Stimulated activated CD8-positive, alpha-beta memory T cell treated with anti-CD3 and anti-CD28 coated beads, Interleukin-12 subunit alpha, Interleukin-12 subunit beta, amount 100 ng/mL, for 24 hours (primary cell): ENCODE results near the gene MBTPS2.
"Not testable (repeated sequence)": the region's sequence is repeated elsewhere in the genome, so short reads cannot be mapped to it uniquely, and the experiment has no call there.

Experiments used
- DNase-seq: peaks from one replicate; pipeline ENCODE4 v3.0.0-alpha.2; 2020; ENCODE audit errors: extremely low read depth

MBTPS2 gene

DNA sequence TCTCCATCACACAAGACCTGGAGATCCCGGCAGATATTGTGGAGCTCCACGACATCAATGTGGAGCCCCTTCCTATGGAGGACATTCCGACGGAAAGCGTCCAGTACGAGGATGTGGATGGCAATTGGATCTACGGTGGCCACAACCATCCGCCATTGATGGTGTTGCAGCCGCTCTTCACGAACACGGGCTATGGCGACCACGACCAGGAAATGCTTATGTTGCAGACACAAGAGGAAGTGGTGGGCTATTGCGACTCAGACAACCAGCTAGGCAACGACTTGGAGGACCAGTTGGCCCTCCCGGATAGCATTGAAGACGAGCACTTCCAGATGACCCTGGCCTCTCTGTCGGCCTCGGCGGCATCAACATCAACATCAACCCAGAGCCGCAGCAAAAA is 17.1 kb downstream of the MBTPS2 start:
- DNase-seq: no peak

DNA sequence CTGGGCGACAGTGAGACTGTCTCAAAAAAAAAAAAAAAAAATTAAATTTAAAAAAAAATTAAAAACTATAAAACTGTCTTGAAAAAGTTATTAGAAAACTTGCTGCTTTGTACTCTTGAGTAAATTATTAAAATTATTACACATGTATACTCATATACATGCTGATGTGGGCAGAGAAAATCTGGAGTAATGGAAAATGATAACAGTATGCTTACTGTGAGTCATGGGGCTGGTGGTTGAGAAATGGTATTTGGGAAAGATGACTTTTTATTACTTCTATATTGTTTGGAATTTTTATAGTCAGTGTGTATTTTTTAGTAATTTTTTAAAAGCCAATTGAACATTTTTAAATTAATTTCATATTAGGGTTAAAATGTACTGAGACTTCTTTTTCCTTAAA is 23.8 kb downstream of the MBTPS2 start:
- no peak for DNase-seq

DNA sequence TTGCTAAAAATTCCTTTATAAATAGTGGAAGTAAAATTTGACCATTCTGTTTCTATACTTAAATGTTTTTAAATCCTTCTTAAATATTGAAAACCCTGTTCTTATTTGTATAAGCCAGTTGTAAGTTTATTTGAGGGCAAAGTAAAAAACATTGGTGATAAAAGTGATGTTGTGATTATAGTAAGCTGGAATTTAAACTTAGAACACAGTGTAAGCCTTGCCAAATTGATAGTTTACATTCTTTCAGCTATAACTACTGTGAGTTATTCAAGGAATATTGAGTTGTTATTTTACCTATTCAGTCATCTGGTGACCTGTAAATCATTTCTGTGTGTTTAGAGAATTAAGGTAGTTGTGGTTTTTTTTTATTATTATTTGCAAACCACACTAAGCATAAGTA is 26.0 kb downstream of the MBTPS2 start:
- DNase-seq: no peak

DNA sequence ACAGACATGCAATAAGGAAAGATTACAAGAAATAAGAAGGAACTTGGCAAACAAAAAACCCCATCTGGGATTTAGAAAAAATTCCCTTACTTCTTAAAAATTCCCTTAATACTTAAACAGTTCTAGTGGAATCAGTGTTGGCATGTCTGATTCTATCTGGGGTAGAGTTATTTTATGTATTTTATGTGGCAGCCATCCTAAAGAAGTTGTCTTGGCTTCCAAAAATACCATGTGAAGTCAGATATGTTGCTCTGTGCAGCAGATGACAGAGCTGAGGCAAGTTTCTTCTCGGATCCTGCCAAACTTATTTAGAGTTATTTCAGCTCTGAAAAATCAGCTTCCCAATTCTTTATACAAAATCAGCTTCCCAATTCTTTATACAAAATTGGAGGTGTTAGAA is 31.1 kb downstream of the MBTPS2 start:
- DNase-seq: no peak

DNA sequence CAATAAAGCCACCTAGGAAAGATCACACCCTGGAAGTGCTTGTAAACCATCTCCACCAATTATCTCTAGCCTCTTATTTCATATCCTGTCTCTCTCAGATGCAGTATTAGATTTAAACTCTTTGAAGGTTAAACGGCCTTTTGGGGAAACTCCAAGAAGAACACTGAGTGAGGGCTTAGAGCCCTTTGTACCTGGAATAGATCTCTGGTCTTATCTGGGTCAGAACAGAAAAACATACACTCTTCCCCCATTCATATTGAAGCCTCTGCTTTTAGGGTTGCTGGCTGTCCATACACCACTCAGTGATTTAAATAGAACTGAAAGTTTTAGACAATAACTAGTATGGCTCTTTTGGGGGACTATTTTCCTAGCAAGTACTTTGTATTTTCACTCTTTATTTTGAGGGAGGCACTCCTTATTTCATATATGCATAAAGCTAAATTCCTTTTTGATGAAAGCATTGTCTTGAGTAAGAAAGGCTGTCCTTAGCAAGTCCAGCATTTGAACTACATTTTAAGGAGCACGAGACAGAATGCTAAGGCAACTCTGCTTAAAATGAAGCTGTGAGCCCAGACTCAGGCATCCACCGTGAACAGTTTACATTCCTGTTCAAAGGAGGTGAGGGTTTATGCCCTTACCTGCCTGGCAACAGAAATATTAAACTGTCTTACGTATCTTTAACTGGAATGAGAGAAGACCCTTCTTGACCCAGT is 33.8 kb downstream of the MBTPS2 start:
- DNase-seq: no peak

DNA sequence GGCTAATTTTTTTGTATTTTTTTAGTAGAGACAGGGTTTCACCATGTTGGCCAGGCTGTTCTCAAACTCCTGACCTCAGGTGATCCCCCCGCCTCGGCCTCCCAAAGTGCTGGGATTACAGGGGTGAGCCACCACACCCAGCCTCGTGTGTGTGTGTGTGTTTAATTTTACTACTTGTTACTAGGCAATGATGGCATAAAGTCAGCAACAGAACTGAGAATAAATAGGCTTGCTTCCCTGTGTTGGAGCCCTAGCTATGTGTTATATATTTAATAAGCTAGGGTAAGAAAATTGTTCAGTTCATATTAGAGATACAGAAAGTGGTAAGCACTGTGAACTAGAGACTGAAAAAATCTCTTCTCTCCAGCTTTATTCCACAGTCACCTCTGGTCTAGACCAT is 34.8 kb downstream of the MBTPS2 start:
- not testable (repeated sequence) for DNase-seq

DNA sequence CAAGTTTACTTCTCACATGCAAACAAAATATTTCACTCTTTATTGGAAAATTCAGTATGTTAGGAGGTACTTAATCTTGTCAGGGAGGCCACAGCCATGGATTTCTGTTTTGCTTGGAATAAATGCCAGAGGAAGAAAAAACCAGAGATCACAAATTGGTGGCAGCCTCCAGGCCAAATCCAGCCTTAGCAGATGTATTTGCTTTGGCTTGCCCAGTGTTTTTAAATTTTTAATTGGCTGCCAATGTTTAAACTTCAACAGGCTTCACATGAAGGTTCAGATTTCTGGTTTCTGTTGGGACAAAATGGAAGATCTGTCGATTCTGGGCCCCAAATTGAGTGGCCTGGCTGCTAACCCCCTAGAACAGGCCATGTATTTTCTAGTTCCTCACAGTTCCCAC is 35.6 kb downstream of the MBTPS2 start:
- DNase-seq: no peak

DNA sequence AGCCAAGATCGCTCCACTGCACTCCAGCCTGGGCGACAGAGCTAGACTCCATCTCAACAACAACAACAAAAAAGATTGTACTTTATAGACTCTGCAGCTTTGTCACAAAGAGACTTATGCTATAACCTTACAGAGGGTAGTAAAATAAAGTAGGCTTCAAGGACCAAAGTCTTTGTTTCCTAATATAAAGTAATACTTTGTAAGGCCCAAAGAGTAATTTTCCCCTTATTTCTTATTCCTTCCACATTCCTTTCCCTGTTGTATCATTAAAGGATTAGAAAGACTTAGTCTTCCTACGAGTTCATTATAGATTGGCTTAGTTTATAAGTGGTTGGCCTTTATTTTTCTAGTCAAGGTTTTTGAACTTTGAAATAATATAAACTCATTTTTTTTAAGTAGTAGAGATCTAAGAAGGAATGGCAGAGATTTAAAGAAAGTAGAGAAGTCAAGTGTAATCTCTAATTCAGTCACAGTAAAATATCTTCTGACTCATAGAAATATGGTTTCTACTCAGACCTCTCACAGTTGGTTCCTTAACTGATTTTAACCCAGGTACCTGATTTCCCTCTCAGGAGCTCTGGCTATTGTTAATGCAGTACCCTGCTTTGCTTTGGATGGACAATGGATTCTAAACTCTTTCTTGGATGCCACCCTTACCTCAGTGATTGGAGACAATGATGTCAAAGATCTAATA is 42.6 kb downstream of the MBTPS2 start:
- no peak for DNase-seq

DNA sequence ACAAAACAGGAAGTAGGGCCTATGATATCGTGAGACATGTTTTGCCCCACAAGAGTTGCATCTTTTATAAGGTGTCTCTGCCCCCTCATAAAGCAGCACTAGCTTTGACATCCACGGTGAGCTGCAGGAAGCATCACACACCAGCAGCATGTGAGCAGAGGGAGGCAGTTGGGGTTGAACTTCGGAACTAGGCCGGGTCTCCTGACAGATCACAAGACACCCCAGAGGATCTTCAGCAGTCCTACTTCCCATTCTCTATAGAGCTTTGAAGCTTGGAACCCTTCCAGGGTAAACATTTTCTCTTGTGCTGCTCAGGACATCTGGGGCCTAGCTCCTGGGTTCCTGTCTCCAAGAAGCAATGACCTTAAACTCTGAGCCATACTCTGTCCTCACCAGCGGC is 43.8 kb downstream of the MBTPS2 start:
- DNase-seq: no peak

DNA sequence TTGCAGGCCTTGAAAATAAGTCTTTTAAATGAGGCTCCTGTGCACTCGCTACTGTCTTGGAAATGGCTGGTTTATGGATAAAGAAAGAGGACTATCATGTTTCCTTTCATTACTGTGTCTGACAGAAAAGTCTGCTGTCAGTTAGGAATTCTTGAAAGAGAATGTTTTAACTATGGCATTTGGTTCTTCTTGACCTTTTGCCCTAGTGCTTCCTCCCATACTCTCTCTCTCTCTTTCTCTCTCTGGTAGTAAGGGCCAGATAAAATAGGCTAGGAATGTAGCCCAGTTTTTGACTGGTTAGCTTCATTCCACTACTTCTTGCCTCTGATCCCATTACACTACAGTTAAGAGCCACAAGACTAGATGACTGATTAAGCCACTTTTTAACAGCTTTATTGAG is 46.2 kb downstream of the MBTPS2 start:
- no peak for DNase-seq

DNA sequence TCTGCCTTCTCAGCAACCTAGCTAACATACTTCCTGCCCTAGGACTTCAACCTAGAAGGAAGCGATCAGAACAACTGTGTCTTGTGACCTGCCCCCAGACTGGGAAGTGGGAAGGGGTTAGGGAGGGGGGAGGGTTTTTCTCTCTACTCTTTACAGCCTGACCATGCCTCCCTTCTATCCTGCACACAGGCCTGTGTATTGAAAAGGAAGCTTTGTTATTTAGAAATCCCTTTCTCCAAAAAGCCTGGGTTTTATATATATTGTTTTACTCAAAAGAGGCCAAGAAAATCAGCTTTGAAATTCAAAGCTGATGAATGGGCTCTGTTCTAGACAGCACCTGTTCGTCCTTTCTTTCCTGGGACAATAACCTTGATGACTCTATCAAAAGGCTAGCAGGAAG is 65.9 kb downstream of the MBTPS2 start:
- no peak for DNase-seq

DNA sequence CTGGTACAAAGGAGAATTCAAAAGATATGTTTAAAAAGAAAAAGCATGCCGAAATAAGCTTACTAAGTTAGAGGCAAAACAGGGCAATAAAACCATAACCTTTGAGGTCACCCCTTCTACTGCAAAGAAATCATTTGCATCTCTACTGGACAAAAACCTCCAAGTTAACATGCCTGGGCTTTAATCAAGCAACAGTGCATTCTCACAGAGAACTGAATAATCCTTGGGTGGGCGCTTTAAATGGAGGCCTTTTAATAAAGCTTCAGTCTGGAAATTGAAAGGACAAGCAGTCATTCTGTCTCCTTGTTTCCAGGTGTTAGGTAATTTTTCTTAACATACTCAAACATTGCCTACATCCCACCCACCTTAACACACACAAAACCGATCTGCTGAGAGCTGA is 66.5 kb downstream of the MBTPS2 start:
- no peak for DNase-seq

DNA sequence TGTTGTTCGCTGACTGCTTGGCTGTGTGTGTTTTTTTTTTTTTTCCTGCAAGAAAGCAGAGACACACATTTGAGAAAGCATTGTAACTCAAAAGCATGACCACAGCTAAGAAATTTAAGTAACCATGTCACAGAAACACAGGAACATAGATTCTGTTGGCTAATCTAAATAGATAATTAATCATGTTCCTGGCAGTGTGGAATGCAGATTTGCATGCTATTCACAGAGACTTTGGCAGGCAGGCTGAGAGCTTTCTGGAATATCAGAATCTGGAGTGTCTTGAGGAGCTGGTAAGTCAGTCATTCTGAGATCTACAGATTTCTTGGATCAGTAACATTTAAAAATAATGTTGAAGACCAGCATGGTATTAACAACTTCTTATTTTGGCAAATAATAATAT is 67.8 kb downstream of the MBTPS2 start:
- DNase-seq: no peak

DNA sequence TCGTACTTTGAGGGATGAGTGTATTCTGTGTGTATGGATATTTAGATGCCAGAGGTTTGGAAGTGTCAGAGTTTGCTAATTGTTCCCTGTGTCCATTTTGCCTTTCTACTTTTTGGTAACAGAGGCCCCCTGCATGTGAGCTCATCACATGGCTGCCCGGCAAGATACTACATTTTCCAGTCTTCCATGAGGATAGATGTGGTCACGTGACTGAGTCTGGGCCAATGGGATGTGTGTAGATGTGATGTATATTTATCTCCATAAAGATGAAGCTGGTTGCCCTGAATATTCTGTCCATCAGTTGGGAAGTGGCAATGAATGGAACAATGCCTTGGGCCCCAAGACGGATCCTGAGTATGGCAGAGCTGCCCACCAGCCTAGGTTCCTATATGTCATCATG is 72.1 kb downstream of the MBTPS2 start:
- no peak for DNase-seq

DNA sequence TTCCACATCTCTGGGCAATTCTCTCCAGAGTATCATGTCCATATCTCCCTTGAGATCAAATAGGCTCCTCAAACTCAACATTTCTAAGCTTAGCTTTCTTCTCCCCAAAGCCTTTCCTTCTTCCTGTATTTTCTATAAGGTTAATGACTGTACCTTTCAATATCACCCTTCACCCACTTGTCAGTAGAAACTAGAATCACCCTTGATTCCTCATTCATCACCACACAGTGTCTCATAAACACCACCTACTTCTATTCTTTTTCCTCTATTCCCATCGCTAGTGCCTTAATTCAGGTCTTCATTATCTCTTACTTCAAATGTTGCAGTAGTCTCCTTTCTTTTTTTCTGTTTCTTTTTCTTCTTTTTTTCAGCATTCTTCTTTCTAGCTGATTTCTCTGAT is 72.8 kb downstream of the MBTPS2 start:
- DNase-seq: no peak

DNA sequence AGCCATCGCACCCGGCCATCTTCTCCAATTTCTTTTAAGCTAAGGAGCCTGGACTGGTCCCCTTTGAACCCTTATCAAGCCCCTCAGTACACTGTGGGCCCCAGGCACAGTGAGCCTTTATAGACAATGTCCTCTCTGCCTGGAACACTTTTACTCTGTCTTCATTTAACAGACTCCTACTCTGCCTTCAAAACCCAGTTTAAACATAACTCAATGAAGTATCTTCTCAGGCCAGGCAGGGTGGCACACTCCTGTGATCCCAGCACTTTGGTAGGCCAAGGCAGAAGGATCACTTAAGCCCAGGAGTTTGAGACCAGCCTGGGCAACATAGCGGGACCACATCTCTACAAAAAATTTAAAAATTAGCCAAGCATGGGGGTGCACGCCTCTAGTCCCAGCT is 73.6 kb downstream of the MBTPS2 start:
- DNase-seq: no peak

DNA sequence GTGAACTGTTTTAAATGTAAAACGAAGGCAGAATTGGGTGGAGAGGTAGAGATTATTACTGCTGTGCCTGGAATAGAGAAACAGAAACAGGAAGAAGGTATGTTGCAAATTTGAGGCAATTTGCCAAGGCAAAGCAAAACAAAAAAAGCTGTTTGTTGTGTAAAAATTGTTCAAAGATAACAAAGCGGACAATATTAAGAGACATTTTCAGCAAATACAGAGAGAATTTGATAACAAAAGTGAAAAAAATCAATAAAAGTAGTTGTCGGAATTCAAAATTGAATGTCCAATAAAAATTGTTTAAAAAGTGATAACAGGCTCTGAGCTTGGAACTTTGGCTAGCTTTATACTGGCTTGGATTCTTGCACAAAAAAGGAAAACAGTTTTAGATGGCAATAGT is 86.7 kb downstream of the MBTPS2 start:
- no peak for DNase-seq

DNA sequence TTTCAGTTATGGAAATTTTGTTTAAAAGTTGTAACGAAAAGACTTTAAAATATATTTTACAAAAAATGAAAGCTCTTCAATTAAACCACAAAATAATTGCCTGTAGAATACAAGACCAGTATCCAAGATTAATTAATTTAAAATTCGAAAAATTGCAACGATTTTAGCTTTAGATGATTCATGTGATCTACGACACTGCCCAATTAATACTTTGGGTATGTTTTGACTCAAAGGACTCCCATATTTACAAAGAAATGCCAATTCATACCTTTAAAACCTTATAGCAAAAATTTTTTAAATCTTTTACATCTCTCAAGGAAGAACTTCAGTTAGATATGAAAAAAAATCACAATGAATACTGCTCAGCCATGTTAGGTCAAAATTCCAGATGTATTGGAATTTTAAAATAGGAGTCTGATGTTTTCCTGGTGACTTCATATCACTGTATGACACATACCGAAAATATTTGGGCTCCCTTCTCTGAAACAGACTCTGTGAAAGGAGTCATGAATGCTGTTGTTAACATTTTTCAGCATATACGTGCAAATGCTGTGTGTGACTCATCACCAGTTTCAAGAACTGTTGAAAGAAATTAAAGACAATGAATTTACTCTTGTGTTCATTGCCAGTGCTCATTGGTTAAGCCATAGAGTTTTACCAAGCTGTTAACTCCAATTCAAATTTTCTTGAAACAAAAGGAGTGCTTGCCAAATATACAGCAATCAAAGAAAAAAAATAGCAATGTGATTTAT is 87.3 kb downstream of the MBTPS2 start:
- DNase-seq: no peak

DNA sequence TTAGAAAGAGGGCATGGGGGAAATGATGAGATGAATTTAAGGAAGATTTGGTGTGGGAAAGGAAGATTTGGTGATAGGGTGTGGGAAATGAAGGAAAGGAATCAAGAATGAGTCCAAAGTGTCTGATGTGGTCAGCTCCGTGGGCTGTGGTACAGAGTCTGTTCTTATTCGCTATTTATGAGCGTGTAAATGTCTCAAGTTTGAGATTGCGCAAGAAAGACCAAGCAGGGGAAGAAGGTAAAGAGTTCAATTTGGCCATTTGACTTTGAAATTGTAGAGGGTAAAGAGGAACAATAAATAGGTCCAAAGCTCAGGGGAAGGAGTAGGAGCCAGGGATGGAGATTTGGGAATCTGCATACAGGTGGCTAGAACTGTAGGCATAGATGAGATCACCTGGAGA is 89.8 kb downstream of the MBTPS2 start:
- no peak for DNase-seq

DNA sequence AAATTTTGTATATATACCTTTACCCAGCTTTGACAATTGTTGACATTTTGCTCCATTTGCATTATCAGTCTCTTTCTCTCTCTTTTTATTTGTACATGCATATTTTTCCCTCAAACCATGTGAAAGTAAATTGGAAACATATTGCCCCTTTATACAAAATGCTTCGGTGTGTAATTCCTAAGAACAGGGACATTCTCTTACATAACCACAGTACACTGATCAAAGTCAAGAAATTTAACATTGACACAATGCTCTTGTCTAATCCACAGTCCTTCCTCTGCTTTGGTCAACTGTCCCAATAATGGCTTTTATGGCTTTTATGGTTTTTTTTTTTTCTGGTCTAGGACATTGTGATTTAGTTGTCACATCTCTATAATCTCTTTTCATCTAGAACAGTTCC is 91.6 kb downstream of the MBTPS2 start:
- no peak for DNase-seq

DNA sequence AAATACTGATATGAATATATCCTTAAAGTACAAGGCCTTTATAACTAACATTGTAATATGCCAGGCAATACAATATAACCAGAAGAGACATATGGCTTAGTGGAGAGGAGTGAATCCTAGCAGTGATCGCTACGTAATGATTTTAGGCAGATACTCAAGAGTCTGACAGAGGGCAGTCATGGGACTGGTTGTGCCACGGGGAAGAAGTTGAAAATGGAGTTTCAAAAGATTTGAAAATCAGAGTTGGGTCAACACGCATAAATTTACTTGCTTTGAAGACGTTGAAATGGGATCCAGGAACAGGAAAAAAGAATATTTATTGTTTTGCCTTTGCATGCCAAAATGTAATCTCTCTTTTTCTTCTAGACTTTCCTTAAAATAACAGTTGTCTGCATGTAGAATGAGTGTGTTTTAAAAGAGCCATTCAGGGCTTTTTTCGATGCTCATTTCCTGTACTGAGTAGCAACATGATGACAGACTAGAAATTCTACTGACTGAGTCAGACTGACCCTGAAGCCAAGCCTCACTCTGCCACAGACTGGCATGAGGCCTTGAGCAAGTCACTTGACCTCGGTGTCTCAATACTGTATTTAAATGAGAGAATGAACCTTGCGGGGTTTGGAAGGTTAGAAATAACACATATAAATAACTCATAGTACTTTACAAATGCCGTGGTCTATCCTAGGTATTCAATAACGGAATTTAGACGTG is 93.0 kb downstream of the MBTPS2 start:
- no peak for DNase-seq

DNA sequence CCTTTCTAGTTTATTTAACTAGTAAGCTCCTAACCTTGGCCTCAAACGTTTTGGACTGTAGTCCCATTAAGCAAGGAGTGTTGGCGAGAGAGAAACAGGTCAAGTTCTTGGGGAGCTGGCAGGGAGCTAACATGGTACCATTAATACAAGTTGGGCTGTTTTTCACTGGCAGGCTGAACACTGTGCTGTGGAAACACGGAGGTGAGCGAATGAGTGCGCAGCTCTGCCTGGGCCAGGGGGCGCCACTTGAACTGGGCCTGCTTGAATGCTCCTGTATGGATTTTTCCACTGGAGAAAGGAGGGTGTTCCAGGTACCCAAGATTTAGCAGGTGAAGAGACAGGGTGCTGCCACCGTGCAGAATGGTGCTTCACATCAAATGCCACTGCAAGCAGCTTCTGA is 93.7 kb downstream of the MBTPS2 start:
- DNase-seq: no peak
